ENCODE results near the gene PCDHGB5.

GRCh38 chr5:141384471-141385267 is 13.1 kb upstream of the PCDHGB5 start:
- no peak for TF ChIP-seq CTCF (IDR thresholded peaks at IDR 0.05)
- TF ChIP-seq EP300 (IDR thresholded peaks at IDR 0.05): no peak
- no peak for TF ChIP-seq POLR2A (IDR thresholded peaks at IDR 0.05)
- no peak for TF ChIP-seq POLR2AphosphoS5 (IDR thresholded peaks at IDR 0.05)

All from upper lobe of left lung (tissue), 4 donors.